Measurements from ENCODE around the gene EML6. TPM values are rescaled to one million over a fixed set of nuclear protein-coding genes. Genes with fewer than 3 reads are reported as not detected.
"Not testable (repeated sequence)": the region's sequence is repeated elsewhere in the genome, so short reads cannot be mapped to it uniquely, and the experiment has no call there.

EML6 gene
- total and polyA plus RNA-seq, 2 donors (not counting 1 experiment from before 2014, with no cell fraction given) = 0.34 to 1.3 TPM

DNA sequence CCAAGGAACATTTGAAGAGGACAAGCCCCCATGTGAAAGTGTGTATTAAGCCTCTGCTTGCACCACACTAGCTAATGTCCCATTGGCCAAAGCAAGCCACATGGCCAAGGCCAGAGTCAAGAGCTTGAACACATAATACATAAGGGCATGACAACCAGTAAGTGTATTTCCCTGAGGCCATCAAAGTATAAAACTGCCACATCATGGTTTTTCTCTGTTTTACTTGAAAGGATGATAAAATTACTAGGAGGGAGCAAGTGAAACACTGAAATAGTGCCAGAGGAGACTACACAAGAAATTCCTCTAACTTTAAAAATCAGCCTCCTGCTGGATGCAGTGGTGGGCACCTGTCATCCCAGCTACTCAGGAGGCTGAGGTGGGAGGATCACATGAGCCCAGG, 30.9 kb upstream of the EML6 start:
- no peaks in the 10 kb centered on the region for H3K79me2 ChIP-seq (ENCODE audit: control insufficient read depth, insufficient read depth, low read length)
- DNase-seq (ENCODE audit: low read depth in 2 of 2) = no peak
- TF ChIP-seq, protein P1, sequence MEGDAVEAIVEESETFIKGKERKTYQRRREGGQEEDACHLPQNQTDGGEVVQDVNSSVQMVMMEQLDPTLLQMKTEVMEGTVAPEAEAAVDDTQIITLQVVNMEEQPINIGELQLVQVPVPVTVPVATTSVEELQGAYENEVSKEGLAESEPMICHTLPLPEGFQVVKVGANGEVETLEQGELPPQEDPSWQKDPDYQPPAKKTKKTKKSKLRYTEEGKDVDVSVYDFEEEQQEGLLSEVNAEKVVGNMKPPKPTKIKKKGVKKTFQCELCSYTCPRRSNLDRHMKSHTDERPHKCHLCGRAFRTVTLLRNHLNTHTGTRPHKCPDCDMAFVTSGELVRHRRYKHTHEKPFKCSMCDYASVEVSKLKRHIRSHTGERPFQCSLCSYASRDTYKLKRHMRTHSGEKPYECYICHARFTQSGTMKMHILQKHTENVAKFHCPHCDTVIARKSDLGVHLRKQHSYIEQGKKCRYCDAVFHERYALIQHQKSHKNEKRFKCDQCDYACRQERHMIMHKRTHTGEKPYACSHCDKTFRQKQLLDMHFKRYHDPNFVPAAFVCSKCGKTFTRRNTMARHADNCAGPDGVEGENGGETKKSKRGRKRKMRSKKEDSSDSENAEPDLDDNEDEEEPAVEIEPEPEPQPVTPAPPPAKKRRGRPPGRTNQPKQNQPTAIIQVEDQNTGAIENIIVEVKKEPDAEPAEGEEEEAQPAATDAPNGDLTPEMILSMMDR (conservative IDR thresholded peaks at IDR 0.05 in 1 of 2, IDR thresholded peaks at IDR 0.05 in 1 of 2; ENCODE audit: low read depth in 1 of 2, low read length in 2 of 2) = no peak
- no peak for TF ChIP-seq EZH2 (IDR thresholded peaks at IDR 0.05; ENCODE audit: low read length, missing control alignments)

DNA sequence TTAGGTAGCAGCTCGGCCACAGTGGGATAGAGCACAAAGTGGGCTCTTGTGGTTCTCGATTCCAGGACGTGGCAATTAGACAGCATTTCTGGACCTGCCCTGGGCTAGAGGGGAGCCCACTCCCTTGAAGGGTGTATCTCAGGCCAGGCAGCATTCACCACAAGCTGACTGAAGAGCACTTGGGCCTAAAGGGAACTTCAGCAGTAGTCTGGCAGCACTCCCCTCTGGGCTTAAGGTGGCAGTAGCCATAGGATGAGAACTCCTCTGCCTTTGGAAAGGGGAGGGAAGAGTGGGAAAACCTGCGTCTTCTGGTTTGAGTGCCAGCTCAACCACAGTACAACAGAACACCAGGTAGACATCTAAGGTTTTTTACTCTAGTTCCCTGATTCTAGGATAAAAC, 28.1 kb upstream of the EML6 start:
- no peaks in the 10 kb centered on the region for H3K9me3 ChIP-seq (ENCODE audit: control insufficient read depth, insufficient read depth, low read depth, low read length)
- no peak overlapping the region for H3K9ac ChIP-seq (ENCODE audit: insufficient read depth, low read length)
- H3K4me1 ChIP-seq (ENCODE audit: control insufficient read depth, extremely low read depth, insufficient read depth, low read length) = no peaks in the 10 kb centered on the region
- no peak for DNase-seq (ENCODE audit: low read depth in 2 of 2)
- no peak overlapping the region for H2AFZ ChIP-seq (ENCODE audit: low read length)
- no peak overlapping the region for H3K4me2 ChIP-seq (ENCODE audit: extremely low read depth, insufficient read depth, low read length)
- H3K27me3 ChIP-seq (ENCODE audit: control insufficient read depth, insufficient read depth, low read length) = no peaks in the 10 kb centered on the region
- no peaks in the 10 kb centered on the region for H3K36me3 ChIP-seq (ENCODE audit: control insufficient read depth, insufficient read depth, low read length)
- H3K27ac ChIP-seq (ENCODE audit: insufficient read depth, low read length) = no peak overlapping the region
- no peaks in the 10 kb centered on the region for H4K20me1 ChIP-seq (ENCODE audit: control insufficient read depth, extremely low read depth, insufficient read depth, low read length)
- H3K79me2 ChIP-seq (ENCODE audit: control insufficient read depth, insufficient read depth, low read length) = no peaks in the 10 kb centered on the region
- no peak for TF ChIP-seq EZH2 (IDR thresholded peaks at IDR 0.05; ENCODE audit: low read length, missing control alignments)
- TF ChIP-seq, protein P1 (conservative IDR thresholded peaks at IDR 0.05 in 1 of 2, IDR thresholded peaks at IDR 0.05 in 1 of 2; ENCODE audit: low read depth in 1 of 2, low read length in 2 of 2) = no peak
- no peak overlapping the region for H3K4me3 ChIP-seq (replicated peaks in 1 of 4; ENCODE audit: control extremely low read depth in 1 of 4, insufficient read depth in 1 of 4, low read depth in 3 of 4, low read length in 4 of 4)

More for the DNA sequence above, 30.9 kb upstream of the EML6 start:
- Histone ChIP-seq H2AFZ (ENCODE audit: low read length) (no peak overlapping the region), H3K9me3 (ENCODE audit: control insufficient read depth, insufficient read depth, low read depth, low read length) (no peaks in the 10 kb centered on the region), H3K9ac (ENCODE audit: insufficient read depth, low read length) (no peak overlapping the region), H3K4me1 (ENCODE audit: control insufficient read depth, extremely low read depth, insufficient read depth, low read length) (no peaks in the 10 kb centered on the region), H3K4me3 (replicated peaks in 1 of 4; ENCODE audit: control extremely low read depth in 1 of 4, insufficient read depth in 1 of 4, low read depth in 3 of 4, low read length in 4 of 4) (no peak overlapping the region), H4K20me1 (ENCODE audit: control insufficient read depth, extremely low read depth, insufficient read depth, low read length) (no peaks in the 10 kb centered on the region), H3K27me3 (ENCODE audit: control insufficient read depth, insufficient read depth, low read length) (no peaks in the 10 kb centered on the region), H3K4me2 (ENCODE audit: extremely low read depth, insufficient read depth, low read length) (no peak overlapping the region), H3K27ac (ENCODE audit: insufficient read depth, low read length) (no peak overlapping the region), H3K36me3 (ENCODE audit: control insufficient read depth, insufficient read depth, low read length) (no peaks in the 10 kb centered on the region)

DNA sequence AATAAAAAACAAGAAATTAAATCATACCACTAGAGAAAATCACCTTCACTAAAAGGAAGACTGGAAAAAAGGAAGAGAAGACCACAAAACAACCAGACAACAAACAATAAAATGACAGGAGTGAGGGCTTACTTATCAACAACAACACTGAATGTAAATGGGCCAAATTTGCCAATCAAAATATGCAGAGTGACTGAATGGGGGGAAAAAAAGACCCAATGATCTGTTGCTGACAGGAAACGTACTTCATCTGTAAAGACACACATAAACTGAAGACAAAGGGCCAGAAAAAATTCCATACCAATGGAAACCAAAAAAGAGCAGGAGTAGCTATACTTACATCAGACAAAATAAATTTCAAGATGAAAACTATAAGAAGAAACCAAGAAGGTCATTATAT, 25.5 kb upstream of the EML6 start:
- no peak overlapping the region for H3K9ac ChIP-seq (ENCODE audit: insufficient read depth, low read length)
- H3K27ac ChIP-seq (ENCODE audit: insufficient read depth, low read length) = no peak overlapping the region
- H3K4me2 ChIP-seq (ENCODE audit: extremely low read depth, insufficient read depth, low read length) = no peak overlapping the region
- no peak overlapping the region for H2AFZ ChIP-seq (ENCODE audit: low read length)
- no peaks in the 10 kb centered on the region for H3K9me3 ChIP-seq (ENCODE audit: control insufficient read depth, insufficient read depth, low read depth, low read length)
- H3K27me3 ChIP-seq (ENCODE audit: control insufficient read depth, insufficient read depth, low read length) = no peaks in the 10 kb centered on the region
- H3K79me2 ChIP-seq (ENCODE audit: control insufficient read depth, insufficient read depth, low read length) = no peaks in the 10 kb centered on the region
- no peaks in the 10 kb centered on the region for H4K20me1 ChIP-seq (ENCODE audit: control insufficient read depth, extremely low read depth, insufficient read depth, low read length)
- DNase-seq (ENCODE audit: low read depth in 2 of 2) = no peak
- no peaks in the 10 kb centered on the region for H3K4me1 ChIP-seq (ENCODE audit: control insufficient read depth, extremely low read depth, insufficient read depth, low read length)
- no peaks in the 10 kb centered on the region for H3K36me3 ChIP-seq (ENCODE audit: control insufficient read depth, insufficient read depth, low read length)
- H3K4me3 ChIP-seq (replicated peaks in 1 of 4; ENCODE audit: control extremely low read depth in 1 of 4, insufficient read depth in 1 of 4, low read depth in 3 of 4, low read length in 4 of 4) = no peak overlapping the region
- TF ChIP-seq, protein P1 (conservative IDR thresholded peaks at IDR 0.05 in 1 of 2, IDR thresholded peaks at IDR 0.05 in 1 of 2; ENCODE audit: low read depth in 1 of 2, low read length in 2 of 2) = no peak
- TF ChIP-seq EZH2 (IDR thresholded peaks at IDR 0.05; ENCODE audit: low read length, missing control alignments) = no peak

DNA sequence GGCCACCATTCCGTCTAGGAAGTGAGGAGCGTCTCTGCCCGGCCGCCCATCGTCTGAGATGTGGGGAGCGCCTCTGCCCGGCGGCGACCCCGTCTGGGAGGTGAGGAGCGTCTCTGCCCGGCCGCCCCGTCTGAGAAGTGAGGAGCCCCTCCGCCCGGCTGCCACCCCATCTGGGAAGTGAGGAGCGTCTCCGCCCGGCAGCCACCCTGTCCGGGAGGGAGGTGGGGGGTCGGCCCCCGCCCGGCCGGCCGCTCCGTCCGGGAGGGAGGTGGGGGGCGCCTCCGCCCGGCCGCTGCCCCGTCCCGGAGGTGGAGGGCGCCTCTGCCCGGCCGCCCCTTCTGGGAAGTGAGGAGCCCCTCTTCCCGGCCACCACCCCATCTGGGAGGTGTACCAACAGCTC, 24.5 kb upstream of the EML6 start:
- not testable (repeated sequence) for H4K20me1 ChIP-seq (ENCODE audit: control insufficient read depth, extremely low read depth, insufficient read depth, low read length); H3K36me3 ChIP-seq (ENCODE audit: control insufficient read depth, insufficient read depth, low read length); H2AFZ ChIP-seq (ENCODE audit: low read length); H3K79me2 ChIP-seq (ENCODE audit: control insufficient read depth, insufficient read depth, low read length); H3K4me1 ChIP-seq (ENCODE audit: control insufficient read depth, extremely low read depth, insufficient read depth, low read length); H3K9ac ChIP-seq (ENCODE audit: insufficient read depth, low read length); H3K27me3 ChIP-seq (ENCODE audit: control insufficient read depth, insufficient read depth, low read length); H3K4me2 ChIP-seq (ENCODE audit: extremely low read depth, insufficient read depth, low read length); DNase-seq (ENCODE audit: low read depth in 2 of 2); H3K27ac ChIP-seq (ENCODE audit: insufficient read depth, low read length); H3K4me3 ChIP-seq (replicated peaks in 1 of 4; ENCODE audit: control extremely low read depth in 1 of 4, insufficient read depth in 1 of 4, low read depth in 3 of 4, low read length in 4 of 4); H3K9me3 ChIP-seq (ENCODE audit: control insufficient read depth, insufficient read depth, low read depth, low read length)

All from fibroblast of lung (primary cell).